IPS-NIHi7 (cell line): ENCODE results near the gene S100B.
"Not testable (repeated sequence)": the region's sequence is repeated elsewhere in the genome, so short reads cannot be mapped to it uniquely, and the experiment has no call there.

Experiments
- DNase-seq: peaks from one replicate; pipeline ENCODE4 v3.0.0; 2012; ENCODE audit warnings: mixed read lengths; ENCODE audit errors: extremely low spot score

The S100B gene

GRCh38 chr21:46600978-46601377, 3.9 kb downstream of the S100B start:
- DNase-seq, result peak; percentile 10

GRCh38 chr21:46600305-46600704, 4.6 kb downstream of the S100B start:
- DNase-seq, result no peak

GRCh38 chr21:46598581-46599572, 6.0 kb downstream of the S100B start:
- DNase-seq, result no peak

GRCh38 chr21:46597896-46598343, 7.0 kb downstream of the S100B start:
- no peak for DNase-seq

GRCh38 chr21:46597031-46597430, 7.9 kb downstream of the S100B start:
- no peak for DNase-seq

- DNase-seq, result no peak
Measured at GRCh38 chr21:46596201-46596600, 8.7 kb downstream of the S100B start.

- no peak for DNase-seq
Measured at GRCh38 chr21:46594276-46594675, 10.6 kb downstream of the S100B start.

GRCh38 chr21:46585191-46585953, 19.5 kb downstream of the S100B start:
- DNase-seq, result no peak

GRCh38 chr21:46581780-46582307, 23.0 kb downstream of the S100B start:
- DNase-seq, result no peak

- DNase-seq, result not testable (repeated sequence)
Measured at GRCh38 chr21:46579394-46579793, 25.5 kb downstream of the S100B start.

GRCh38 chr21:46577786-46578185, 27.1 kb downstream of the S100B start:
- not testable (repeated sequence) for DNase-seq

- DNase-seq, result no peak
Measured at GRCh38 chr21:46572850-46573249, 32.0 kb downstream of the S100B start.

- no peak for DNase-seq
Measured at GRCh38 chr21:46570631-46571030, 34.3 kb downstream of the S100B start.

- peak; percentile 1 for DNase-seq
Measured at GRCh38 chr21:46570119-46570518, 34.8 kb downstream of the S100B start.

- no peak for DNase-seq
Measured at GRCh38 chr21:46569081-46569480, 35.8 kb downstream of the S100B start.

GRCh38 chr21:46568562-46568961, 36.3 kb downstream of the S100B start:
- DNase-seq, result peak; percentile 2

GRCh38 chr21:46567348-46567747, 37.5 kb downstream of the S100B start:
- peak; percentile 8 for DNase-seq

- DNase-seq, result peak; percentile 5
Measured at GRCh38 chr21:46564391-46564790, 40.5 kb downstream of the S100B start.

GRCh38 chr21:46562964-46563607, 41.8 kb downstream of the S100B start:
- peak; percentile 4 for DNase-seq

GRCh38 chr21:46562472-46562871, 42.4 kb downstream of the S100B start:
- DNase-seq, result peak; percentile 6

- no peak for DNase-seq
Measured at GRCh38 chr21:46561445-46562090, 43.3 kb downstream of the S100B start.
